Measurements from ENCODE around the gene ARHGAP12.
"Not testable (repeated sequence)": the region's sequence is repeated elsewhere in the genome, so short reads cannot be mapped to it uniquely, and the experiment has no call there.

ARHGAP12 gene

DNA sequence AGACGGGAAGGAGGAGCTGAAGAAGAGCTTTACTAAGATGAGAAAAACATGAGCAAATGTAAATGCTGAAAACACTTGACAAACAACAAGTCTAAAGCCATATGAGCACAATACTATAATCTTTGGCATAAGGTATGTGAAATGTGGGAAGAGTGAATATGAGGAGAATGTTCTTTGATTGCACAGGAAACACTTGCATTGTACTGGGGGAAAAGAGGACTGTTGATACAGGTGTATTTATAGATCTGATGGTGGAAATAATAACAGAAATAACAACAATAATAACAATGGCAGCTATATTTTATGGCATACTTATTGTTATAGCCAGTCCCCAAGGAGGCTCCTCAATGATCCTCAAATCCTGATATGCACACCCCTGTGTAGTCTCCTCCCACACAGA, 23.0 kb downstream of the ARHGAP12 start:
- Mint-ChIP-seq H3K36me3 (ENCODE audit: low read depth) (peaks cover 50% of the 10 kb centered on the region), H3K9me3 (peaks cover 6% of the 10 kb centered on the region), H3K4me1 (ENCODE audit: low read depth) (peaks cover 6% of the 10 kb centered on the region), H3K4me3 (no peak overlapping the region), H3K27me3 (no peaks in the 10 kb centered on the region), H3K27ac (no peak overlapping the region)
- intact Hi-C loops (cut with micrococcal nuclease): no loop called here

DNA sequence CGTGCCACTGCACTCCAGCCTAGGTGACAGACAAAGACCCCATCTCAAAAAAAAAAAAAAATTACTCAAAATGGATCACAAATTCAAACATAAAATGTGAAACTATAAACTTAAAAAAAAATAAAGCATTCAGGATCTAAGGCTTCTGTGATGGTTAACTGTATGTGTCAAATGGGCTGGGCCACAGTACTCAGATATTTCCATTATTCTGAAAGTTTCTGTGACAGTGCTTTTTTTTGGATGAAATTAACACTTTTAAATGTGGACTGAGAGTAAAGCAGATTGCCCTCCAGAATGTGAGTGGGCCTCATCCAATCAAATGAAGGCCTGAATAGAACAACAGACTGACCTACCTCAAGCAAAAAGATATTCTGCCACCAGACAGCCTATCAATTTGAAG, 26.0 kb downstream of the ARHGAP12 start:
- intact Hi-C loops (cut with micrococcal nuclease): no loop called here
- no peak overlapping the region for H3K4me3 Mint-ChIP-seq
- H3K4me1 Mint-ChIP-seq (ENCODE audit: low read depth): peaks cover 6% of the 10 kb centered on the region
- H3K9me3 Mint-ChIP-seq: peaks cover 6% of the 10 kb centered on the region
- H3K36me3 Mint-ChIP-seq (ENCODE audit: low read depth): peaks cover 42% of the 10 kb centered on the region
- no peak overlapping the region for H3K27ac Mint-ChIP-seq
- no peaks in the 10 kb centered on the region for H3K27me3 Mint-ChIP-seq

DNA sequence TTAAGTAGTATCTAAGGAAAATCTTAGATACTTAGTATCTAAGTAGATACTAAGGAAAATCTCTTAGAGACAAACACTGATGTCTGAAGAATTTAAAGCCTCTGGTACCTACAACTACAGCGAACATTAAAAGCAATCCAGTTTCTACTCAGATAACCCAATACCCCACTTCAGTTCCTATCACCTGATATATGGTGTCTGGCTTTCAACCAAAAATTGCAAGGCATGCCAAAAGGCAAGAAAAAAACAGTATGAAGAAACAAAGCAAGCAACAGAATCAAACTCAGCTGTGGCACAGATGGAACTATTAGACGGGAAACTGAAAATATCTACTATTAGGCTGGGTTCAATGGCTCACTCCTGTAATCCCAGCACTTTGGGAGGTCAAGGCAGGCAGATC, 31.1 kb downstream of the ARHGAP12 start:
- Mint-ChIP-seq H3K27me3 (no peaks in the 10 kb centered on the region), H3K27ac (no peak overlapping the region), H3K4me1 (ENCODE audit: low read depth) (peaks cover 10% of the 10 kb centered on the region), H3K9me3 (peaks cover 6% of the 10 kb centered on the region), H3K4me3 (no peak overlapping the region), H3K36me3 (ENCODE audit: low read depth) (peaks cover 17% of the 10 kb centered on the region)
- intact Hi-C loops (cut with micrococcal nuclease): no loop called here

DNA sequence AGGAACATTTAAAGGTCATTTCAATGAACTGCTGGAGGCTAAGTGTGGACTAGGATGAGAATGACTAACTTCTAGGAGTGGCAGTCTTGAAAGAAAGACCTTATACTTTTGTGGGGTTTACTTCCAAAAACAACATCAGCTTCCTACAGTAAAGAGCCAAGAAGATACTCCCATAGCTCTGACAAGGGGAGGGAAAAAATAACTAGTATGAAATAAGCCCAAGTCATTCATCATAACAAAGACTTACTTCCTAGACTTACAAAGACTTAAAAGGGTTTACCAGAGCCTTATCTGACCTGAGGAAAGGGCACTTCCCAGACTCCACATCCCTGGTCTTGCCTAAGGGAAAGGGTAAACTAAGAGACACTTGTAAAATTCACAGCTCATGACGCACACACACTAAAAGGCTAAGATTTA, 31.7 kb downstream of the ARHGAP12 start:
- Mint-ChIP-seq H3K4me1 (ENCODE audit: low read depth) (peaks cover 10% of the 10 kb centered on the region), H3K4me3 (no peak overlapping the region), H3K27ac (no peak overlapping the region), H3K36me3 (ENCODE audit: low read depth) (peaks cover 16% of the 10 kb centered on the region), H3K27me3 (no peaks in the 10 kb centered on the region), H3K9me3 (peaks cover 4% of the 10 kb centered on the region)
- intact Hi-C loops (cut with micrococcal nuclease): no loop called here

DNA sequence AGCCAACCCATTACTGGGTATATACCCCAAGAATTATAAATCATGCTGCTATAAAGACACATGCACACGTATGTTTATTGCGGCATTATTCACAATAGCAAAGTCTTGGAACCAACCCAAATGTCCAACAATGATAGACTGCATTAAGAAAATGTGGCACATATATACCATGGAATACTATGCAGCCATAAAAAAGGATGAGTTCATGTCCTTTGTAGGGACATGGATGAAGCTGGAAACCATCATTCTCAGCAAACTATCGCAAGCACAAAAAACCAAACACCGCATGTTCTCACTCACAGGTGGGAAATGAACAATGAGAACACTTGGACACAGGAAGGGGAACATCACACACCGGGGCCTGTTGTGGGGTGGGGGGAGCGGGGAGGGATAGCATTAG, 32.9 kb downstream of the ARHGAP12 start:
- H3K27me3 Mint-ChIP-seq; H3K36me3 Mint-ChIP-seq (ENCODE audit: low read depth); intact Hi-C loops (cut with micrococcal nuclease); H3K4me3 Mint-ChIP-seq; H3K27ac Mint-ChIP-seq; H3K9me3 Mint-ChIP-seq: not testable (repeated sequence)
- peaks cover 10% of the 10 kb centered on the region for H3K4me1 Mint-ChIP-seq (ENCODE audit: low read depth)

DNA sequence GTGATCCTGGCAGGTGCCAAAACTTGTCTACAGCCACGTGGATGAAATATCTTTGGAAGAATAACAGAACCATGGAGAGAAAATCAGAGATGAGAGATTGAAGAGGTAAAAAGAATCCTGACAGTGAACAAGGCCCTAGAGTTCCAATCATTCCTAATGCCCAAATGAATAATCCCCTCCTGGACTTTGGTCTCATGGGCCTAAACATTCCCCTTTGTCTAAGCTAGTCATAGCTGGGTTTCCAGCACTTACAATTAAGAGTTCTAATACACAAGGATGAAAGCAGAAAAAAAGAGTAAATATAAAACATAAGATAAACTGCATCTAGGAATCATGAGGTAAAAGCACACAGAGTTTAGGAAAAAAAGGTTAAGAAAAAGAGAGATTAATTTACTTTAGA, 40.2 kb downstream of the ARHGAP12 start:
- Mint-ChIP-seq H3K4me1 (ENCODE audit: low read depth) (peaks cover 14% of the 10 kb centered on the region), H3K9me3 (no peaks in the 10 kb centered on the region), H3K27ac (no peak overlapping the region), H3K36me3 (ENCODE audit: low read depth) (no peaks in the 10 kb centered on the region), H3K4me3 (no peak overlapping the region), H3K27me3 (no peaks in the 10 kb centered on the region)
- intact Hi-C loops (cut with micrococcal nuclease): no loop called here

DNA sequence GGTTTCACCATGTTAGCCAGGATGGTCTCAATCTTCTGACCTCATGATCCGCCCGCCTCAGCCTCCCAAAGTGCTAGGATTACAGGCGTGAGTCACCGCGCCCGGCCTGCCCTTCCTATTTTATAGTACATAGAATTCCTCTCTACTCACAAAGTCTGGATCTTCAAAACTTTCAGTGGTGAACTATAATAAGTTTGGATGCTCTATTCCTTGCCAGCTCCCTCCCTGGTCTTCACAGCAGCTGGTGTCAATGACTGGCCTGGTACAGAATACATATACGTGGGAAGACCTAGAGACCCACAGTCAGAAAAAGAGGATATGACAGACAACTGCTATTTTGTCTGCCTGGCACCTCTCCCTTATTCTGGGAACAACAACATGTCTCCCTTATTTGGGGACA, 40.8 kb downstream of the ARHGAP12 start:
- Mint-ChIP-seq H3K27ac (no peak overlapping the region), H3K36me3 (ENCODE audit: low read depth) (no peaks in the 10 kb centered on the region), H3K4me3 (no peak overlapping the region), H3K9me3 (no peaks in the 10 kb centered on the region), H3K27me3 (no peaks in the 10 kb centered on the region), H3K4me1 (ENCODE audit: low read depth) (peaks cover 18% of the 10 kb centered on the region)
- intact Hi-C loops (cut with micrococcal nuclease): no loop called here

DNA sequence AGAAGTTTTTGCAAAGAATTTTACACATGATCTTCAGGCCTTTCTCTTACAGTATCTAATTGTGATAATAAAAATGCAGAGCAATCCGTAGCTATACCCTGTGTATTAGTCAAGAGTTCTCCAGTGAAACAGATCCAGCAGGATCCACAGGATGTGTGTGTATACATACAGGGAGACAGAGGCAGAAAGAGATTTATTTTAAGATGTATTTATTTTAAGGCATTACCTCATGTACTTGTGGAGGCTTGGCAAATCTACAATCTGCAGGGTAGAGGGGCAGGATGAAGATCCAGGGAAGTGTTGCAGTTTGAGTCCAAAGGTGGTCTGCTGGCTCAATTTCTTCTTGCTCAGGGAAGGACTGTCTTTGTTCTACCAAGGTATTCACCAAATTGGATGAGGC, 41.7 kb downstream of the ARHGAP12 start:
- H3K27me3 Mint-ChIP-seq: no peaks in the 10 kb centered on the region
- no peaks in the 10 kb centered on the region for H3K36me3 Mint-ChIP-seq (ENCODE audit: low read depth)
- peaks cover 18% of the 10 kb centered on the region for H3K4me1 Mint-ChIP-seq (ENCODE audit: low read depth)
- H3K27ac Mint-ChIP-seq: no peak overlapping the region
- no peaks in the 10 kb centered on the region for H3K9me3 Mint-ChIP-seq
- no peak overlapping the region for H3K4me3 Mint-ChIP-seq
- intact Hi-C loops (cut with micrococcal nuclease): no loop called here

DNA sequence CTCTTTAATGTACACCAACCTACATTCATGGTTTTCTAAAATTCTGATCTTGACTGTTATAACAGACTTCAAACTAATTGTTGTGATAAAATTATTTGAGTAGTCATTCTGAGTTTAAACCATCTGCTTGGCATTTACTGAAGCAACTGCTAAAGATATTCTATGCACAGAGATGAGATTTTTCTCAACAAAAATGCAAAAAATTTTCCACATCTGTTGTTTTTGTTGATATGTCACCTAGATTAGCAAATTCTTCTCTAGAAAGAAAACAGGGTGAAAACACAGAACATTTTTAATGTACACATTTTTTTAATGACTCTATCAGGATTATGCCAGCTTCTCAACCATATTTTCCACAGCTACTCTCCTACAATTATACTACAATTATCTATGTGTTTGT, 42.7 kb downstream of the ARHGAP12 start:
- Mint-ChIP-seq H3K27ac (no peak overlapping the region), H3K4me3 (no peak overlapping the region), H3K9me3 (no peaks in the 10 kb centered on the region), H3K36me3 (ENCODE audit: low read depth) (no peaks in the 10 kb centered on the region), H3K4me1 (ENCODE audit: low read depth) (peaks cover 18% of the 10 kb centered on the region), H3K27me3 (no peaks in the 10 kb centered on the region)
- intact Hi-C loops (cut with micrococcal nuclease): no loop called here

DNA sequence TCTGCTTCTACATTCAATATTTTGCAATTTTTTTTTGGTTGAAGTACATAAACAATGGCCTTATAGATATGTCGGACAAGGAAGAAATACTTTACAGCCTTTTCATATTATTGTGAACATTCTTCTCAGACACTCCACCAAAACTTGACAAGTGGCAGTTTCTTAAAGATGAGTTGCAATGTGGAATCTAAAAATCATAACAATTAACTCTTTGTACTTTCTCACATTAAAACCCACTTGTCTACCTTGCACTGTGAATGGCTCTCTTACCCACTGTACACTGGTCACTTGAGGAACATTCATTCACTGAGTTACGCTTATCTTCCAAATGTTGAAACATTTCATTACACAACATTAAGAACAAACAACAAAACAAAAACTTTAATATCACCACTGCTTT, 44.2 kb downstream of the ARHGAP12 start:
- H3K27ac Mint-ChIP-seq: no peak overlapping the region
- intact Hi-C loops (cut with micrococcal nuclease): no loop called here
- H3K36me3 Mint-ChIP-seq (ENCODE audit: low read depth): no peaks in the 10 kb centered on the region
- no peaks in the 10 kb centered on the region for H3K27me3 Mint-ChIP-seq
- peaks cover 18% of the 10 kb centered on the region for H3K4me1 Mint-ChIP-seq (ENCODE audit: low read depth)
- H3K4me3 Mint-ChIP-seq: no peak overlapping the region
- no peaks in the 10 kb centered on the region for H3K9me3 Mint-ChIP-seq

DNA sequence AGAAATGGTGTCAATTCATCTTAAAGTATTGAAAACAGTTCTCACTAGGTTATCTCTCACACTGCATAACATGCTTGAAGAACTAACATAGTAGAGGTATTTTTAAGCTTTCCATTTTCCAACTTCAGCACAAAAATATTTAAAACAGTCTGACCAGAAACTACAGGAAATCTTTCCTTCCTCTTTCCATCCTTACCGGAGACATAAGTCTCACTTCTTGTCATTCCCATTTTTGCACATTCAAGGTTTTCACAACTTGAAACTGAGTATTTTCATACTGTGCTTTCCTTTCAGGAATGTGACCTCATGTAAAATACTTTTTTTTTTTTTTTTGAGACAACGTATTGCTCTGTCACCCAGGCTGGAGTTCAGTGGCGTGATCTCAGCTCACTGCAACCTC, 45.2 kb downstream of the ARHGAP12 start:
- no peak overlapping the region for H3K4me3 Mint-ChIP-seq
- H3K9me3 Mint-ChIP-seq: no peaks in the 10 kb centered on the region
- no peaks in the 10 kb centered on the region for H3K36me3 Mint-ChIP-seq (ENCODE audit: low read depth)
- no peaks in the 10 kb centered on the region for H3K27me3 Mint-ChIP-seq
- H3K4me1 Mint-ChIP-seq (ENCODE audit: low read depth): peaks cover 16% of the 10 kb centered on the region
- intact Hi-C loops (cut with micrococcal nuclease): no loop called here
- no peak overlapping the region for H3K27ac Mint-ChIP-seq

DNA sequence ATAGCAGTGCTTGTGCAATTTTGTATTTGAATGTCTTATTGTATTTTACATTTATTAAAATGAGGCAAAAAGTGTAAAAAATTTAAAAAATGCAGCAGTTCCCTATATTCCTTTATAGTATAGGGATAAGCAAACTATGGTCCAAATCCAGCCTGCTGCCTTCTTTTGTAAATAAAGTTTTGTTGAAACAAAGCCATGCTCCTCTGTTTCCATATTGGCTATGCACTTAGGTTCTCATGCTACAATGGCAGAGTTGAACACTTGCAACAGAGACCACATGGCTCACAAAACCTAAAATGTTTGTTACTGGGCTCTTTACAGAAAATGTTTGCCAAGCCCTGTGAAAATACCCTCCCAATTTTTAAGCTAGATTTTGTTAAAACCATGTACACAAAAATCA, 50.1 kb downstream of the ARHGAP12 start:
- Mint-ChIP-seq H3K4me1 (ENCODE audit: low read depth) (peaks cover 13% of the 10 kb centered on the region), H3K27me3 (no peaks in the 10 kb centered on the region), H3K9me3 (no peaks in the 10 kb centered on the region), H3K27ac (no peak overlapping the region), H3K4me3 (no peak overlapping the region), H3K36me3 (ENCODE audit: low read depth) (no peaks in the 10 kb centered on the region)
- intact Hi-C loops (cut with micrococcal nuclease): no loop called here

DNA sequence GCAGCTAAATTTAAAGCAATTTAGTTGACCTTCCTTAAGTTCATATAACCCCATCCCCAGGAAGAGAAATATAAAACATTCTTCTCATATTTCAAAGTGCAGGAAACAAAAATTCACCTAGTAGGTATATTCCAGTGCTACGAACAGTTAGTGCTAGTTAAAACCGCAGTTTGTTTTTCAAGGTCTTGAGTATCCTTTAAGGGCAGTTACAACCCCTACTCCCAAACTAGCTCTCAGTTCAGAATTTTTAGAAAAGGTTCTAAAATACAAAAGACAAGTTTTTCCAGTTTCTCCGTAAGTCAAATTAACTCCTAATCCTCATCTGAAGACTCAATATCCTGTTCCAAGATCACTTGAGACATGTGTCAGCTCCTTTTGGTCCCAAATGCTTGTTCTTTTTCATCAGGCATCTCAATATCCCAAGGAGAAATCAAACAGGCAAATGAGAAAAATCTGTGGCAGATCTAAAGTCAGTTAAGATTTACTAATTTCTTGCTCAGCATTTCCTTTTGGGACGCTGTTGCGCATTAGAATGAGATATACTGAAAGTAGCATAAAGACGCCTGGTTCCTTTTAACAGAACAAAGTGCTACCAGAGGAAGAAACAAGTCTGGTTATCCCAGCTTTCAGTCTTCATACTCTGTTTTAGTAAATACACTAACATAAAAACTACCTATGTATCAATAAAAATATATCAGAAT, 51.8 kb downstream of the ARHGAP12 start:
- peaks cover 9% of the 10 kb centered on the region for H3K4me1 Mint-ChIP-seq (ENCODE audit: low read depth)
- H3K4me3 Mint-ChIP-seq: no peak overlapping the region
- intact Hi-C loops (cut with micrococcal nuclease): no loop called here
- H3K9me3 Mint-ChIP-seq: no peaks in the 10 kb centered on the region
- peak overlapping the region; percentile 63 for H3K27ac Mint-ChIP-seq
- no peaks in the 10 kb centered on the region for H3K27me3 Mint-ChIP-seq
- H3K36me3 Mint-ChIP-seq (ENCODE audit: low read depth): no peaks in the 10 kb centered on the region

DNA sequence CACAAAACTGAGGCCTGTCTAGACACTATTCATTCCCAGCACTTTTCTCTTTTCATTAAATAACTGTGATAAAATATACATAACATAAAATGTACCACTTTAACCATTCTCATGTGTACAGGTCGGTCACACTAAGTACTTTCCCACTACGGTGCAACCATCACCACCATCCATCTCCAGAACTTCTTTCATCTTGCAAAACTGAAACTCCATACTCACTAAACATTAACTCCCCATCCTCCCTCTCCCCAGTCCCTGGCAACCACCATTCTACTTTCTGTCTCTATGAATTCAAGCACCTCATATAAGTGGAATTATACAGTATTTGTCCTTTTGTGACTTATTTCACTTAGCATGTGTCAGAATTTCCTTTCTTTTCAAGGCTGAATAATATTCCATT, 53.0 kb downstream of the ARHGAP12 start:
- Mint-ChIP-seq H3K4me3 (no peak overlapping the region), H3K36me3 (ENCODE audit: low read depth) (no peaks in the 10 kb centered on the region), H3K27ac (no peak overlapping the region), H3K9me3 (no peaks in the 10 kb centered on the region), H3K4me1 (ENCODE audit: low read depth) (peaks cover 9% of the 10 kb centered on the region), H3K27me3 (no peaks in the 10 kb centered on the region)
- intact Hi-C loops (cut with micrococcal nuclease): no loop called here

DNA sequence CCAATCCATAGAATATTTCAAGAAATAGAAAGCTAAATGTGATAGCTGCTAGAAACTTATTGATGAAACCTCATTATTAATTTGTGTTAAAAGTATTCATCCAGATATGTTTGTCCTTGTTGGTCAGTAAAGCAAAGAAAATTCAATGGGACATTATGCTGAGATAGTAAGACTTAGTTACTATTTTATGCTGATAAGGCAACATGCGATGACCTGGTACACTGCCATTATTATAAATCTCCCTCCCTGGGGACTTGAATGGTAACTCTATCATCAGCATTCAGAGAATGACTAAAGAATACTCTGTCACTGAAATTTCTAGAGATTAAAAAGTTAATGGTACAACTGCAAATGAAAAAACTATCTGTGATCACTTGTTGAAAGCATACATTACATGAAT, 54.9 kb downstream of the ARHGAP12 start:
- Mint-ChIP-seq H3K27me3 (no peaks in the 10 kb centered on the region), H3K27ac (no peak overlapping the region)
- intact Hi-C loops (cut with micrococcal nuclease): no loop called here

More for the DNA sequence above, 54.9 kb downstream of the ARHGAP12 start:
- Mint-ChIP-seq H3K4me3 (no peak overlapping the region), H3K4me1 (ENCODE audit: low read depth) (peaks cover 9% of the 10 kb centered on the region), H3K9me3 (no peaks in the 10 kb centered on the region), H3K36me3 (ENCODE audit: low read depth) (no peaks in the 10 kb centered on the region)
